Parathyroid adenoma (tissue), 2 donors: ENCODE measurements around the gene TANC1.

Experiments used
- H2AFZ ChIP-seq: fragments of 300-600 bp; sonication (generic); one replicate; pipeline ENCODE4 v1.7.0; 2017; ENCODE audit warnings: antibody characterized with exemption, mild to moderate bottlenecking
- H3K27ac ChIP-seq: fragments of 300-600 bp; sonication (generic); one replicate; pipeline ENCODE4 v1.7.0; 2017
- H3K27me3 ChIP-seq: fragments of 300-600 bp; sonication (generic); one replicate; pipeline ENCODE4 v1.7.0; 2017; ENCODE audit warnings: low read length; ENCODE audit not compliant: control insufficient read depth, insufficient read depth
- H3K36me3 ChIP-seq: fragments of 300-600 bp; sonication (generic); one replicate; pipeline ENCODE4 v1.7.0; 2017; ENCODE audit warnings: low read length; ENCODE audit not compliant: control insufficient read depth, insufficient read depth
- H3K4me1 ChIP-seq: fragments of 300-600 bp; sonication (generic); one replicate; pipeline ENCODE4 v1.7.0; 2017; ENCODE audit warnings: control low read depth
- H3K4me2 ChIP-seq: fragments of 300-600 bp; sonication (generic); one replicate; pipeline ENCODE4 v1.7.0; 2017; ENCODE audit warnings: low read length
- H3K4me3 ChIP-seq: fragments of 300-600 bp; sonication (generic); one replicate; pipeline ENCODE4 v1.7.0; 2017; ENCODE audit warnings: low read depth, low read length
- H3K79me2 ChIP-seq: fragments of 300-600 bp; sonication (generic); one replicate; pipeline ENCODE4 v1.7.0; 2017; ENCODE audit warnings: control low read depth
- H3K9ac ChIP-seq: fragments of 300-600 bp; sonication (generic); one replicate; pipeline ENCODE4 v1.7.0; 2017; ENCODE audit warnings: mild to moderate bottlenecking
- H3K9me3 ChIP-seq: fragments of 300-600 bp; sonication (generic); one replicate; pipeline ENCODE4 v1.7.0; 2017; ENCODE audit warnings: low read length; ENCODE audit not compliant: control insufficient read depth
- TF ChIP-seq, protein P1 (sequence below): fragments of 300-600 bp; sonication (generic); IDR thresholded peaks from one replicate; pipeline ENCODE4 v1.7.0; 2017; ENCODE audit warnings: antibody characterized with exemption, mild to moderate bottlenecking
- donor health status: primary hyperparathyroidism.

Gene TANC1

GRCh38 chr2:159046966-159047365 is 78.5 kb downstream of the TANC1 start:
- H3K79me2 ChIP-seq = peaks cover 17% of the 10 kb centered on the region
- no peak overlapping the region for H2AFZ ChIP-seq
- no peaks in the 10 kb centered on the region for H3K27me3 ChIP-seq
- H3K27ac ChIP-seq = no peak overlapping the region
- H3K4me3 ChIP-seq = no peak overlapping the region
- H3K9me3 ChIP-seq = no peaks in the 10 kb centered on the region
- no peaks in the 10 kb centered on the region for H3K36me3 ChIP-seq
- H3K4me2 ChIP-seq = no peak overlapping the region
- H3K9ac ChIP-seq = no peak overlapping the region
- peaks cover 9% of the 10 kb centered on the region for H3K4me1 ChIP-seq
- TF ChIP-seq, protein P1, sequence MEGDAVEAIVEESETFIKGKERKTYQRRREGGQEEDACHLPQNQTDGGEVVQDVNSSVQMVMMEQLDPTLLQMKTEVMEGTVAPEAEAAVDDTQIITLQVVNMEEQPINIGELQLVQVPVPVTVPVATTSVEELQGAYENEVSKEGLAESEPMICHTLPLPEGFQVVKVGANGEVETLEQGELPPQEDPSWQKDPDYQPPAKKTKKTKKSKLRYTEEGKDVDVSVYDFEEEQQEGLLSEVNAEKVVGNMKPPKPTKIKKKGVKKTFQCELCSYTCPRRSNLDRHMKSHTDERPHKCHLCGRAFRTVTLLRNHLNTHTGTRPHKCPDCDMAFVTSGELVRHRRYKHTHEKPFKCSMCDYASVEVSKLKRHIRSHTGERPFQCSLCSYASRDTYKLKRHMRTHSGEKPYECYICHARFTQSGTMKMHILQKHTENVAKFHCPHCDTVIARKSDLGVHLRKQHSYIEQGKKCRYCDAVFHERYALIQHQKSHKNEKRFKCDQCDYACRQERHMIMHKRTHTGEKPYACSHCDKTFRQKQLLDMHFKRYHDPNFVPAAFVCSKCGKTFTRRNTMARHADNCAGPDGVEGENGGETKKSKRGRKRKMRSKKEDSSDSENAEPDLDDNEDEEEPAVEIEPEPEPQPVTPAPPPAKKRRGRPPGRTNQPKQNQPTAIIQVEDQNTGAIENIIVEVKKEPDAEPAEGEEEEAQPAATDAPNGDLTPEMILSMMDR = no peak

DNA sequence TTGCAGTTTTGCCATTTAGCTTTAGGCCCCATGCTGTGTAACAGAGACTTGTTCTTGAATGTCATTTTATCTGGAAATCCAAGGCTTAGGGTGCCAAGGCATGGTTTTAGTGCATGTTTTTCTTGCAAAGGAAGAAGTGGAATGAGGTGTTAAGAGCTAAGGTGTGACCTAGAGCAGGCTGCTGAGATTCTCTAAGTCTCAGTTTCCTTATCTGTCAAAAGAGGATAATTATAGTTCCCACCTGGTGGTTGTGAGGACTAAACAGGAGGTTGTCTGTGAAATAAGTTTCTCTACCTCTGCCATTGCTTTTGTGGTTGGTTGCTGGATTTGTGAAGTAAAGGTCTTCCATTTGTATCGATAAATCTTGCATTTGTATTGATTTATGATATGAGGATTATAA is 82.0 kb downstream of the TANC1 start:
- TF ChIP-seq, protein P1 = no peak
- Histone ChIP-seq H3K9ac (no peak overlapping the region), H3K4me3 (no peak overlapping the region), H2AFZ (no peak overlapping the region), H3K9me3 (no peaks in the 10 kb centered on the region), H3K36me3 (no peaks in the 10 kb centered on the region), H3K4me1 (peaks cover 3% of the 10 kb centered on the region), H3K27ac (no peak overlapping the region), H3K79me2 (peaks cover 14% of the 10 kb centered on the region), H3K27me3 (no peaks in the 10 kb centered on the region), H3K4me2 (no peak overlapping the region)

DNA sequence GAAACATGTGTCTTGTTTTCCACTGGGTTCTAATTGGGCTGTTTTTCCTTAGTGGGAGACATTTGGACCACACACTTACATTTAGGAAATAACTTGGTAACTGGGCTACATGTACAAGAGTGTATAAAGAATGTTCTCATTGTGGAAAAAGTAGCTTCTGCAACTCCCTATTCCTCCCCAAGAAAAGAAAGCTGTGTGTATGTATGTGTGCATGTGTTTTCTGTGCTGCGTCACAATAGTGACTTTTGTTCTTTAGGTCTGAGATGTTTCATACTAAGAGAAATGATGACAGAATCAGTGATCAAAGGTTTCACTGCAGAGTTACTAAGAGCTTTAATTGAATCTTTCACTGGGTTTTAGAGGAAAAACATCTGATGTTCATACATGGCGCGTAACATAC is 82.7 kb downstream of the TANC1 start:
- H3K27ac ChIP-seq = no peak overlapping the region
- H3K9ac ChIP-seq = no peak overlapping the region
- H3K4me3 ChIP-seq = no peak overlapping the region
- no peaks in the 10 kb centered on the region for H3K27me3 ChIP-seq
- H2AFZ ChIP-seq = no peak overlapping the region
- TF ChIP-seq, protein P1 = no peak
- H3K36me3 ChIP-seq = no peaks in the 10 kb centered on the region
- peaks cover 14% of the 10 kb centered on the region for H3K79me2 ChIP-seq
- peaks cover 3% of the 10 kb centered on the region for H3K4me1 ChIP-seq
- no peaks in the 10 kb centered on the region for H3K9me3 ChIP-seq
- H3K4me2 ChIP-seq = no peak overlapping the region

DNA sequence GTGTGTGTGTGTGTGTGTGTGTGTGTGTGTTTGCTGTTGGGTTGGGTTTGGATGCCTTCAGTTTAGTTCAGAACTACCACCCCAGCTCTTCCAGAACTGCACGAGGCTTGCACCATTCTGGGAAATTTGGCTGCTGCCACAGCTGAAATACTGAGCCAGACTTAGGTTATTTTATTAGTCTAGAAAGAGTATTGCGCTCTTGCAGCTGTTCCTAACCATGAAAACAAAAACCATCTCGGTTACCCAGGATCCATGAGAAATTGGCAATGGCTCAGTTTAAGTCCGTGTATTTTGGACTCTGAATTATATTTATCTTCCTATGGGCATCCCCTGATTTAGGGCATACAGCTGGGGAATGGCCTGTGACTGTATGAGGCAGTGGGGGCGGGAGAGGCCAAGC is 83.2 kb downstream of the TANC1 start:
- no peak overlapping the region for H3K9ac ChIP-seq
- no peak overlapping the region for H3K4me2 ChIP-seq
- H2AFZ ChIP-seq = no peak overlapping the region
- H3K4me3 ChIP-seq = no peak overlapping the region
- H3K36me3 ChIP-seq = no peaks in the 10 kb centered on the region
- no peak overlapping the region for H3K27ac ChIP-seq
- no peaks in the 10 kb centered on the region for H3K9me3 ChIP-seq
- TF ChIP-seq, protein P1 = no peak
- H3K27me3 ChIP-seq = no peaks in the 10 kb centered on the region
- peaks cover 3% of the 10 kb centered on the region for H3K4me1 ChIP-seq
- H3K79me2 ChIP-seq = peaks cover 14% of the 10 kb centered on the region

DNA sequence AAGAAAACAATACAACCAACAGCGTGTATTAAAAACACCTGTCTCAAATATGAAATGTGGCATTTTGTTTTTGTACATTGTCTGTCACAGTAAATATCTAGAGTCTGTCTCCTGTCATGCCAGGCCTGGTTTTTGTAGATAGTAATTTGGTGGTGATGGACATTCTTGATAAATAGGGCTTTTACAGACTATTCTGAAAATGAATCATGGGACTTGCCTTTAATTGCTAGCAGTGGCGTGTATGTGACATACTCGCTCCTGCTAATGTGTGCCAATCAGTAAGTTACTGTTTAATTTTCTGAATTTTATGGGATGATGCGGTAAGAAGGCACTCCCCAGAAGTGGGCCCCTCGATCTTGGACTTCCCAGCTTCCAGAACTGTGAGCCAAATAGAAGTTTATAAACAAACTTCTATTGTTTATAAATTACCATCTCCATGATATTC is 83.7 kb downstream of the TANC1 start:
- TF ChIP-seq, protein P1 = no peak
- Histone ChIP-seq H3K27me3 (no peaks in the 10 kb centered on the region), H3K36me3 (no peaks in the 10 kb centered on the region), H3K9me3 (no peaks in the 10 kb centered on the region), H3K9ac (no peak overlapping the region), H3K79me2 (peaks cover 14% of the 10 kb centered on the region), H3K4me1 (peaks cover 3% of the 10 kb centered on the region), H3K4me3 (no peak overlapping the region), H3K4me2 (no peak overlapping the region), H3K27ac (no peak overlapping the region), H2AFZ (no peak overlapping the region)
